K562 (cell line): ENCODE results near the gene ATP5ME. TPM values are rescaled to one million over a fixed set of nuclear protein-coding genes. Genes with fewer than 3 reads are reported as not detected.

Source experiments
- ATAC-seq: fragments of 200-7000 bp; cut with Tn5 transposase; 3 replicates; pipeline ENCODE4 v1.9.1; 2020; ENCODE audit warnings: moderate library complexity
- BruUV-seq: library from RNA; stranded (reverse); fragments of 400-500 nt; replicated peaks from 2 replicates; lab custom pipeline; 2021; lab: Mats Ljungman, UMichigan
- CTCF ChIA-PET: fragments of 300-600 bp; formaldehyde crosslinking; extraction: SDS; loops from one replicate; lab custom pipeline; 2021; ENCODE audit warnings: low intra/inter-chr PET ratio; lab: Yijun Ruan, JAX
- POLR2A ChIA-PET: fragments of 300-600, 350-650 bp; sonication (Branson Sonifier 250); formaldehyde crosslinking; extraction: SDS; loops from one replicate; lab custom pipeline; 2021; ENCODE audit warnings: antibody characterized with exemption, inconsistent platforms; lab: Yijun Ruan, JAX
- DNase-seq, 4 experiments: peaks; one replicate each; pipeline versions ENCODE4 v3.0.0 to v3.0.0-alpha.2; 2011 to 2018; ENCODE audit warnings: low spot score in 3 of 4, mixed read lengths in 3 of 4; ENCODE audit errors: extremely low read depth in 1 of 4
- FAIRE-seq: peaks from 2 replicates; lab custom pipeline; 2011; peaks lifted over from hg19 to GRCh38; lab: Jason Lieb, UNC
- H2AFZ ChIP-seq: 2 replicates; pipeline ENCODE4 v1.6.0; 2011; ENCODE audit warnings: low read depth, low read length, control low read depth, inconsistent platforms
- H3K27ac ChIP-seq: fragments of 200-600 bp; 3 replicates; pipeline ENCODE4 v1.8.0; 2011; ENCODE audit warnings: low read depth, mild to moderate bottlenecking, control low read depth, inconsistent platforms, low read length, moderate library complexity, mixed read lengths; ENCODE audit errors: extremely low read depth
- H3K27me3 ChIP-seq, 2 experiments: fragments of 300-600 bp in 1 of 2; 2 replicates in 1 of 2; 3 replicates in 1 of 2; pipeline versions ENCODE4 v1.6.0 to v1.8.0; 2011; ENCODE audit warnings: inconsistent platforms in 2 of 2, low read length in 2 of 2, mild to moderate bottlenecking in 1 of 2, mixed read lengths in 1 of 2, moderate library complexity in 1 of 2; ENCODE audit not compliant: control insufficient read depth in 2 of 2, insufficient read depth in 2 of 2
- H3K36me3 ChIP-seq: fragments of 300-600 bp; 3 replicates; pipeline ENCODE4 v1.8.0; 2011; ENCODE audit warnings: mild to moderate bottlenecking, low read length, inconsistent platforms; ENCODE audit not compliant: control insufficient read depth, insufficient read depth
- H3K4me1 ChIP-seq, 2 experiments: fragments of 200-600 bp in 1 of 2; replicated peaks in 1 of 2; 2 replicates in 1 of 2; 3 replicates in 1 of 2; pipeline versions ENCODE4 v1.5.1 to v1.8.0; 2011; ENCODE audit warnings: inconsistent platforms in 2 of 2, low read length in 2 of 2, mild to moderate bottlenecking in 1 of 2, mixed read lengths in 1 of 2, moderate library complexity in 1 of 2; ENCODE audit not compliant: control insufficient read depth in 2 of 2, insufficient read depth in 2 of 2
- H3K4me2 ChIP-seq: 2 replicates; pipeline ENCODE4 v1.6.1; 2011; ENCODE audit warnings: low read length, control low read depth, inconsistent platforms, mixed read lengths; ENCODE audit not compliant: insufficient read depth
- H3K4me3 ChIP-seq: fragments of 200-600 bp; sonication (generic), shearing (Covaris generic); 2 replicates; pipeline ENCODE4 v1.5.1; 2016; ENCODE audit warnings: control low read depth, inconsistent platforms
- H3K79me2 ChIP-seq: fragments of 200-600 bp; 3 replicates; pipeline ENCODE4 v1.8.0; 2011; ENCODE audit warnings: low read length, inconsistent platforms; ENCODE audit not compliant: control insufficient read depth, insufficient read depth
- H3K9ac ChIP-seq, 2 experiments: 2 replicates each; pipeline versions ENCODE4 v1.6.0 to v1.6.1; 2011; ENCODE audit warnings: low read depth in 2 of 2, low read length in 2 of 2, control low read depth in 1 of 2, inconsistent platforms in 1 of 2, mild to moderate bottlenecking in 1 of 2, mixed read lengths in 1 of 2; ENCODE audit not compliant: insufficient read depth in 1 of 2
- H3K9me1 ChIP-seq: one replicate; pipeline ENCODE4 v1.6.0; 2011; ENCODE audit warnings: inconsistent platforms, mild to moderate bottlenecking, low read length, moderate library complexity; ENCODE audit not compliant: control insufficient read depth, insufficient read depth
- H3K9me3 ChIP-seq: replicated peaks from 2 replicates; pipeline ENCODE4 v1.5.1; 2011; ENCODE audit warnings: low read depth, low read length, inconsistent platforms; ENCODE audit not compliant: control insufficient read depth, insufficient read depth
- H4K20me1 ChIP-seq: replicated peaks from 2 replicates; pipeline ENCODE4 v1.6.1; 2011; ENCODE audit warnings: low read length, inconsistent platforms, mixed read lengths; ENCODE audit not compliant: control insufficient read depth, insufficient read depth
- ATF3 ChIP-seq, 2 experiments: fragments of 450-650 bp in 1 of 2; sonication (generic) in 1 of 2; formaldehyde crosslinking in 1 of 2; IDR thresholded peaks in 1 of 2; conservative IDR thresholded peaks in 1 of 2; 2 replicates each; pipeline versions ENCODE4 v1.6.1 to v1.8.1; 2016 to 2023; ENCODE audit warnings: mild to moderate bottlenecking in 2 of 2, moderate library complexity in 2 of 2, inconsistent platforms in 1 of 2, missing genetic modification reagents in 1 of 2
- CREM ChIP-seq: IDR thresholded peaks from 2 replicates; pipeline ENCODE4 v1.6.1; 2014; ENCODE audit warnings: antibody characterized with exemption, low read depth
- E4F1 ChIP-seq: fragments of 250-450 bp; sonication (Bioruptor Pico); IDR thresholded peaks from 2 replicates; pipeline ENCODE4 v1.5.0; 2021; ENCODE audit warnings: mild to moderate bottlenecking, borderline replicate concordance
- KDM1A ChIP-seq, 2 experiments: fragments of 450-650 bp; IDR thresholded peaks; 2 replicates each; pipeline ENCODE4 v1.6.1; 2016; ENCODE audit warnings: mild to moderate bottlenecking in 2 of 2
- MAZ ChIP-seq, 2 experiments: fragments of 450-650 bp in 1 of 2; sonication (generic) in 1 of 2; formaldehyde crosslinking; IDR thresholded peaks in 1 of 2; conservative IDR thresholded peaks in 1 of 2; 2 replicates each; pipeline versions ENCODE4 v1.4.0 to v1.5.0; 2020; ENCODE audit warnings: mild to moderate bottlenecking in 1 of 2, missing genetic modification reagents in 1 of 2
- MEIS2 ChIP-seq: fragments of 450-650 bp; IDR thresholded peaks from 2 replicates; pipeline ENCODE4 v1.6.1; 2014; ENCODE audit warnings: mild to moderate bottlenecking; ENCODE audit not compliant: partially characterized antibody
- NCOA2 ChIP-seq, 2 experiments: fragments of 450-650 bp; IDR thresholded peaks; 2 replicates each; pipeline ENCODE4 v1.6.1; 2018; ENCODE audit warnings: mild to moderate bottlenecking in 2 of 2, moderate library complexity in 1 of 2; ENCODE audit not compliant: partially characterized antibody in 2 of 2
- OTX1 ChIP-seq: fragments of 450-650 bp; formaldehyde crosslinking; IDR thresholded peaks from 2 replicates; pipeline ENCODE4 v1.4.0; 2022; ENCODE audit warnings: mild to moderate bottlenecking
- PHF20 ChIP-seq: fragments of 450-650 bp; IDR thresholded peaks from 2 replicates; pipeline ENCODE4 v1.6.1; 2018; ENCODE audit not compliant: partially characterized antibody
- SOX6 ChIP-seq: fragments of 450-650 bp; IDR thresholded peaks from 2 replicates; pipeline ENCODE4 v1.6.1; 2014; ENCODE audit warnings: mild to moderate bottlenecking
- ZBTB7A ChIP-seq: IDR thresholded peaks from 2 replicates; pipeline ENCODE4 v1.6.1; 2011; ENCODE audit warnings: low read depth, mild to moderate bottlenecking, low read length, moderate library complexity, borderline replicate concordance; ENCODE audit not compliant: control insufficient read depth
- ZBTB9 ChIP-seq: fragments of 450-650 bp; formaldehyde crosslinking; IDR thresholded peaks from 2 replicates; pipeline ENCODE4 v1.4.0; 2020; ENCODE audit warnings: mild to moderate bottlenecking, moderate library complexity
- WGBS: fragments of 100-300 bp; shearing (Covaris generic); methylation state at CpG from one replicate; pipeline ENCODE4 v1.1.6; 2016; ENCODE audit warnings: low coverage, mixed read lengths; ENCODE audit not compliant: insufficient coverage; ENCODE audit errors: missing lambda C conversion rate; 5-methylcytosine and 5-hydroxymethylcytosine counted together
- in situ Hi-C: fragments of 300-500 bp; cut with MboI; formaldehyde crosslinking; loops from 4 replicates; pipeline ENCODE4 v1.15.0; 2018; ENCODE audit warnings: inconsistent platforms, mixed read lengths
- intact Hi-C: fragments of 100-400 bp; cut with micrococcal nuclease; formaldehyde crosslinking; loops from 2 replicates; pipeline ENCODE4 v1.14.2; 2022
- polyA plus RNA-seq, 8 experiments: library from polyadenylated mRNA; depleted of rRNA in 4 of 8; stranded (reverse) in 5 of 8; unstranded in 3 of 8; fragments of >200 nt; fragmentation: Nextera tagmentation in 2 of 8; fragmentation: Illumina TruSeq in 1 of 8; extraction: Ambion mirVana in 2 of 8; extraction: Trizol in 1 of 8; gene quantifications; 2 replicates each; pipeline versions ENCODE4 v1.2.1 to v1.2.3, GENCODE V29; 2011 to 2014; ENCODE audit warnings: inconsistent platforms in 1 of 8, missing spikeins in 1 of 8
- total RNA-seq, 7 experiments: library from RNA; depleted of rRNA in 6 of 7; stranded (reverse); fragments of >200 nt in 6 of 7; fragmentation: Illumina TruSeq in 2 of 7; extraction: Trizol in 2 of 7; gene quantifications; 2 replicates each; pipeline versions ENCODE4 v1.2.1 to v1.2.3, GENCODE V29; 2011 to 2021; ENCODE audit warnings: low replicate concordance in 1 of 7

ATP5ME gene
- total and polyA plus RNA-seq, 9 of the 15 experiments (the other 6 are each of a cell fraction or from before 2014, with no cell fraction given) = 509 to 2,480 (median 887) TPM

GRCh38 chr4:686413-687040 is 12.5 kb upstream of the ATP5ME start:
- Histone ChIP-seq H3K4me3 (no peak overlapping the region), H3K36me3 (no peaks in the 10 kb centered on the region), H3K9me3 (no peaks in the 10 kb centered on the region), H2AFZ (peak overlapping the region; percentile 87), H3K27ac (peak overlapping the region; percentile 78), H3K27me3 (no peaks in the 10 kb centered on the region), H4K20me1 (0 out of 2 replicates have a peak, but pooled peaks cover 4% of the 10 kb centered on the region), H3K9ac (peak overlapping the region in 1 of 2 experiments; percentile 82; a peak in 2 of 4 replicates), H3K4me2 (peak overlapping the region; percentile 82), H3K9me1 (no peaks in the 10 kb centered on the region), H3K79me2 (peaks cover 7% of the 10 kb centered on the region; the same call in 2 of the 3 replicates), H3K4me1 (peaks cover 19 to 78% of the 10 kb centered on the region in 2 experiments)
- peak; percentile 25; the same call in 1 of the 2 replicates for TF ChIP-seq ATF3 (IDR thresholded peaks at IDR 0.05)
- no peak for TF ChIP-seq ATF3 (CRISPR knock-in tag; conservative IDR thresholded peaks at IDR 0.05)
- no peak for TF ChIP-seq OTX1 (CRISPR knock-in tag)
- TF ChIP-seq ZBTB7A = peak; percentile 33; the same call in 1 of the 2 replicates
- TF ChIP-seq NCOA2 (IDR thresholded peaks at IDR 0.05; ENCODE audit: partially characterized antibody in 2 of 2) = no peak
- no peak for TF ChIP-seq SOX6
- TF ChIP-seq PHF20 = peak; percentile 10
- peak; percentile 46 for TF ChIP-seq CREM
- no peak for TF ChIP-seq KDM1A (IDR thresholded peaks at IDR 0.05)
- no peak for TF ChIP-seq E4F1 (CRISPR knock-in tag)
- 0 out of 2 replicates have a peak, but pooled peaks have one; percentile 12 for TF ChIP-seq ZBTB9 (CRISPR knock-in tag)
- TF ChIP-seq MAZ (CRISPR knock-in tag; conservative IDR thresholded peaks at IDR 0.05 in 1 of 2, IDR thresholded peaks at IDR 0.05 in 1 of 2) = 0 out of 4 replicates have a peak, but pooled peaks of 1 of the 2 experiments have one; percentile 4
- no peak for TF ChIP-seq MEIS2
- WGBS = 84% methylated on average over 22 of the region's 31 CpGs
- no TSS peak for BruUV-seq
- in situ Hi-C loops = no loop called here
- ATAC-seq (no peak), FAIRE-seq (no peak), DNase-seq (no peak)
- intact Hi-C loops = loop anchor here (1.0 to 10.0 kb wide), 3 partner anchors 19 to 298 kb away; partner anchors contain the start of genes IDUA and PCGF3
- POLR2A ChIA-PET = interaction anchor here (0.7 to 0.8 kb wide), 2 partner anchors 19 to 61 kb away, joined by 3 read pairs; no protein-coding TSS in a partner anchor
- CTCF ChIA-PET = no interaction called here
